Embryonic facial prominence (tissue), 1 donor: ENCODE results near the gene BMERB1.
"Not testable (repeated sequence)": the region's sequence is repeated elsewhere in the genome, so short reads cannot be mapped to it uniquely, and the experiment has no call there.

Source experiments
- DNase-seq: peaks from one replicate; pipeline ENCODE4 v3.0.0-alpha.2; 2016; ENCODE audit errors: extremely low spot score

Gene BMERB1

GRCh38 chr16:15557258-15557657, 122.9 kb downstream of the BMERB1 start:
- no peak for DNase-seq

GRCh38 chr16:15559176-15559575, 124.8 kb downstream of the BMERB1 start:
- no peak for DNase-seq

GRCh38 chr16:15564604-15565339, 130.4 kb downstream of the BMERB1 start:
- no peak for DNase-seq

GRCh38 chr16:15566095-15566494, 131.7 kb downstream of the BMERB1 start:
- no peak for DNase-seq

- DNase-seq, result no peak
Observed at GRCh38 chr16:15567823-15568222, 133.4 kb downstream of the BMERB1 start.

- DNase-seq, result not testable (repeated sequence)
Observed at GRCh38 chr16:15570666-15571065, 136.3 kb downstream of the BMERB1 start.

GRCh38 chr16:15571557-15571956, 137.2 kb downstream of the BMERB1 start:
- no peak for DNase-seq

GRCh38 chr16:15572329-15573001, 138.1 kb downstream of the BMERB1 start:
- peak; percentile 8 for DNase-seq

GRCh38 chr16:15573274-15573895, 139.0 kb downstream of the BMERB1 start:
- no peak for DNase-seq

GRCh38 chr16:15573896-15574613, 139.7 kb downstream of the BMERB1 start:
- DNase-seq, result not testable (repeated sequence)

- no peak for DNase-seq
Observed at GRCh38 chr16:15574614-15574948, 140.2 kb downstream of the BMERB1 start.

- no peak for DNase-seq
Observed at GRCh38 chr16:15575293-15576049, 141.1 kb downstream of the BMERB1 start.

GRCh38 chr16:15576960-15577958, 142.9 kb downstream of the BMERB1 start:
- DNase-seq, result no peak

GRCh38 chr16:15578824-15579223, 144.4 kb downstream of the BMERB1 start:
- no peak for DNase-seq

- DNase-seq, result no peak
Observed at GRCh38 chr16:15581127-15581815, 146.9 kb downstream of the BMERB1 start.

- no peak for DNase-seq
Observed at GRCh38 chr16:15583526-15583925, 149.1 kb downstream of the BMERB1 start.

GRCh38 chr16:15585956-15586355, 151.6 kb downstream of the BMERB1 start:
- DNase-seq, result no peak

- DNase-seq, result no peak
Observed at GRCh38 chr16:15586716-15587115, 152.3 kb downstream of the BMERB1 start.

GRCh38 chr16:15587152-15587825, 152.9 kb downstream of the BMERB1 start:
- DNase-seq, result no peak
